NCI-H748 (cell line): ENCODE results near the gene FZD4.
"Not testable (repeated sequence)": the region's sequence is repeated elsewhere in the genome, so short reads cannot be mapped to it uniquely, and the experiment has no call there.

Experiments used
- DNase-seq: peaks from one replicate; lab custom pipeline; 2025; ENCODE audit not compliant: unreplicated experiment; lab: John Stamatoyannopoulos, UW

FZD4 gene

GRCh38 chr11:86938203-86938899, 16.8 kb downstream of the FZD4 start:
- no peak for DNase-seq

GRCh38 chr11:86937193-86937806, 17.9 kb downstream of the FZD4 start:
- not testable (repeated sequence) for DNase-seq

- no peak for DNase-seq
These were observed 20.1 kb downstream of the FZD4 start for GRCh38 chr11:86934926-86935579.

GRCh38 chr11:86934582-86934900, 20.7 kb downstream of the FZD4 start:
- no peak for DNase-seq

- no peak for DNase-seq
These were observed 21.2 kb downstream of the FZD4 start for GRCh38 chr11:86933891-86934581.

- no peak for DNase-seq
These were observed 22.0 kb downstream of the FZD4 start for GRCh38 chr11:86932924-86933875.

- no peak for DNase-seq
These were observed 23.0 kb downstream of the FZD4 start for GRCh38 chr11:86932259-86932585.

- DNase-seq, result no peak
These were observed 23.5 kb downstream of the FZD4 start for GRCh38 chr11:86931548-86932258.

- no peak for DNase-seq
These were observed 24.1 kb downstream of the FZD4 start for GRCh38 chr11:86930957-86931547.

GRCh38 chr11:86926975-86927374, 28.2 kb downstream of the FZD4 start:
- no peak for DNase-seq

GRCh38 chr11:86923999-86924766, 31.0 kb downstream of the FZD4 start:
- DNase-seq, result no peak

GRCh38 chr11:86922225-86922624, 33.0 kb downstream of the FZD4 start:
- DNase-seq, result no peak

- peak; percentile 9 for DNase-seq
These were observed 35.5 kb downstream of the FZD4 start for GRCh38 chr11:86919557-86920210.

- DNase-seq, result no peak
These were observed 36.2 kb downstream of the FZD4 start for GRCh38 chr11:86918973-86919372.

- no peak for DNase-seq
These were observed 36.7 kb downstream of the FZD4 start for GRCh38 chr11:86918496-86918895.

- DNase-seq, result no peak
These were observed 37.6 kb downstream of the FZD4 start for GRCh38 chr11:86917589-86917988.

GRCh38 chr11:86916330-86916729, 38.9 kb downstream of the FZD4 start:
- no peak for DNase-seq

- not testable (repeated sequence) for DNase-seq
These were observed 39.3 kb downstream of the FZD4 start for GRCh38 chr11:86915850-86916249.
